Measurements from ENCODE around the gene EWSR1.

DNA sequence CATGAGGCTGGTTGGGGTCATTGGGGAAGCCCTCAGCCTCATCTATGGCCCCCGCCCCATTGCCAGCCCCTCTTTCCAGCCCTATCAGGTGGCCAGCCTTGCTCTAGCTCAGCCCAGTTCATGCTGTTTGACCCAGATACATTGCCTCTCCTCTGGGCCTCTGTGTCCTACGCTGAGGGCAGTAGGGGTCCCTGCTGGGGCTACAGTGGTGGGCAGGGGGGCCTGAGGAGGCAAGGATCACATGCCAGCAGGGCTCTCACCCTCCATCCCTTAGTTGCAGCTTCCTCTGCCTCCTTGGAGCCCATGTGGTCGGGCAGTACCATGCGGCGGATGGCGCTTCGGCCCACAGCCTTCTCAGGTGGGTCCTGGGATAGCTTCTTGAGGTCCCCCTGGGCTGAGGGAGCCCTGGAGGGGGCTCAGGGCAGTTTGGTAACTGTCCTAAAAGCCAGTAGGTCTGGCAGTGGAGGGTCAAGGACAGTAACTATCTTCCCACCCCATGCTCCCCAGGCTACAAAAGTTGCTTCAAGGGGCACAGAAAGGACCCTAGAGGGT, 43.1 kb upstream of the EWSR1 start:
- TF ChIP-seq, protein P1, sequence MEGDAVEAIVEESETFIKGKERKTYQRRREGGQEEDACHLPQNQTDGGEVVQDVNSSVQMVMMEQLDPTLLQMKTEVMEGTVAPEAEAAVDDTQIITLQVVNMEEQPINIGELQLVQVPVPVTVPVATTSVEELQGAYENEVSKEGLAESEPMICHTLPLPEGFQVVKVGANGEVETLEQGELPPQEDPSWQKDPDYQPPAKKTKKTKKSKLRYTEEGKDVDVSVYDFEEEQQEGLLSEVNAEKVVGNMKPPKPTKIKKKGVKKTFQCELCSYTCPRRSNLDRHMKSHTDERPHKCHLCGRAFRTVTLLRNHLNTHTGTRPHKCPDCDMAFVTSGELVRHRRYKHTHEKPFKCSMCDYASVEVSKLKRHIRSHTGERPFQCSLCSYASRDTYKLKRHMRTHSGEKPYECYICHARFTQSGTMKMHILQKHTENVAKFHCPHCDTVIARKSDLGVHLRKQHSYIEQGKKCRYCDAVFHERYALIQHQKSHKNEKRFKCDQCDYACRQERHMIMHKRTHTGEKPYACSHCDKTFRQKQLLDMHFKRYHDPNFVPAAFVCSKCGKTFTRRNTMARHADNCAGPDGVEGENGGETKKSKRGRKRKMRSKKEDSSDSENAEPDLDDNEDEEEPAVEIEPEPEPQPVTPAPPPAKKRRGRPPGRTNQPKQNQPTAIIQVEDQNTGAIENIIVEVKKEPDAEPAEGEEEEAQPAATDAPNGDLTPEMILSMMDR (conservative IDR thresholded peaks at IDR 0.05; ENCODE audit: low read depth, low read length) = no peak
- TF ChIP-seq MAFK (IDR thresholded peaks at IDR 0.05; ENCODE audit: low read depth, low read length) (no peak), MAZ (IDR thresholded peaks at IDR 0.05; ENCODE audit: borderline replicate concordance, low read depth, low read length) (no peak), POLR2A (IDR thresholded peaks at IDR 0.05; ENCODE audit: low read depth, low read length) (no peak), RAD21 (IDR thresholded peaks at IDR 0.05; ENCODE audit: low read length) (no peak), RCOR1 (IDR thresholded peaks at IDR 0.05; ENCODE audit: insufficient replicate concordance, low read length) (no peak), RFX5 (IDR thresholded peaks at IDR 0.05; ENCODE audit: low read depth, low read length) (no peak), CEBPB (IDR thresholded peaks at IDR 0.05; ENCODE audit: low read depth, low read length) (no peak), MXI1 (IDR thresholded peaks at IDR 0.05; ENCODE audit: borderline replicate concordance, low read depth, low read length) (no peak), CHD1 (IDR thresholded peaks at IDR 0.05; ENCODE audit: low read depth, low read length) (no peak)
- TF ChIP-seq, protein P2, sequence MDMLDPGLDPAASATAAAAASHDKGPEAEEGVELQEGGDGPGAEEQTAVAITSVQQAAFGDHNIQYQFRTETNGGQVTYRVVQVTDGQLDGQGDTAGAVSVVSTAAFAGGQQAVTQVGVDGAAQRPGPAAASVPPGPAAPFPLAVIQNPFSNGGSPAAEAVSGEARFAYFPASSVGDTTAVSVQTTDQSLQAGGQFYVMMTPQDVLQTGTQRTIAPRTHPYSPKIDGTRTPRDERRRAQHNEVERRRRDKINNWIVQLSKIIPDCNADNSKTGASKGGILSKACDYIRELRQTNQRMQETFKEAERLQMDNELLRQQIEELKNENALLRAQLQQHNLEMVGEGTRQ (IDR thresholded peaks at IDR 0.05; ENCODE audit: low read depth, low read length) = no peak
- TF ChIP-seq, protein P3, sequence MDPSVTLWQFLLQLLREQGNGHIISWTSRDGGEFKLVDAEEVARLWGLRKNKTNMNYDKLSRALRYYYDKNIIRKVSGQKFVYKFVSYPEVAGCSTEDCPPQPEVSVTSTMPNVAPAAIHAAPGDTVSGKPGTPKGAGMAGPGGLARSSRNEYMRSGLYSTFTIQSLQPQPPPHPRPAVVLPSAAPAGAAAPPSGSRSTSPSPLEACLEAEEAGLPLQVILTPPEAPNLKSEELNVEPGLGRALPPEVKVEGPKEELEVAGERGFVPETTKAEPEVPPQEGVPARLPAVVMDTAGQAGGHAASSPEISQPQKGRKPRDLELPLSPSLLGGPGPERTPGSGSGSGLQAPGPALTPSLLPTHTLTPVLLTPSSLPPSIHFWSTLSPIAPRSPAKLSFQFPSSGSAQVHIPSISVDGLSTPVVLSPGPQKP (IDR thresholded peaks at IDR 0.05; ENCODE audit: borderline replicate concordance, low read depth, low read length) = no peak

All from IMR-90 (cell line).